ENCODE data around the gene FBXO2. TPM values are rescaled to one million over a fixed set of nuclear protein-coding genes. Genes with fewer than 3 reads are reported as not detected.

FBXO2 gene
- total and polyA plus RNA-seq, 9 of the 15 experiments (the other 6 are each of a cell fraction or from before 2014, with no cell fraction given): 0.04 to 1.9 (median 0.27) TPM

DNA sequence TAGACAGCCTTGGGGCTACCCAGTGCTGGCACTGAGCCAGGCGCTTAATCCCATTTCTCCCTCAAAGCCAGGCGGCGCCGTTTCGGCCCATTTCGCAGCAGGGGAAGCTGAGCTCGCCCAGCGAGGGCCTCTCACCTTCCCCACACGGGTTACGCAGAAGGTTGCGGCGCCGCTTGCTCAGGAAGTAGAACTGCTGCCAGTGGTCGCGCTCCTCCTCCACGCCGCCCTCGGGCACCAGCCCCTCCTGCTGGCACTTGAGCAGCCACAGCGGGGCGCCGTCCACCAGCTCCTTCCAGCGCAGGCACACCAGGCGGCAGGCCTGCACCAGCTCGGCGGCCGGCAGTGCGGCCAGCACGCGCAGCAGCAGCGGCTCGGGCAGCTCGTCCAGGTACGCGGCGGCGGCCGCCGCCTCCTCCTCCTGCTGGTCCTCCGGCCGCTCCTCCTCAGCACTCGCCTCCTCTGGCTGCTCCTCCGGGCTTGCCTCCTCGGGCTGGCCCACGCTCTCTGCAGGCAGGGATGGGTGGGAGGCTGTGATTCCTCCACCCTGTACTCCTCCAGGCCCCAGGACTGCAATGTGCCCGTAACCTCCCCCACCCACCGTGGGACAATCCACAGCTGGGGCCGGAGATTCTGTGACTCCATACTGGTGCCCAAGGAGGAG lies 3.8 kb downstream of the FBXO2 start (continued):
- no peak for TF ChIP-seq E4F1 (CRISPR knock-in tag; IDR thresholded peaks at IDR 0.05; ENCODE audit: borderline replicate concordance)
- TF ChIP-seq, protein P1, sequence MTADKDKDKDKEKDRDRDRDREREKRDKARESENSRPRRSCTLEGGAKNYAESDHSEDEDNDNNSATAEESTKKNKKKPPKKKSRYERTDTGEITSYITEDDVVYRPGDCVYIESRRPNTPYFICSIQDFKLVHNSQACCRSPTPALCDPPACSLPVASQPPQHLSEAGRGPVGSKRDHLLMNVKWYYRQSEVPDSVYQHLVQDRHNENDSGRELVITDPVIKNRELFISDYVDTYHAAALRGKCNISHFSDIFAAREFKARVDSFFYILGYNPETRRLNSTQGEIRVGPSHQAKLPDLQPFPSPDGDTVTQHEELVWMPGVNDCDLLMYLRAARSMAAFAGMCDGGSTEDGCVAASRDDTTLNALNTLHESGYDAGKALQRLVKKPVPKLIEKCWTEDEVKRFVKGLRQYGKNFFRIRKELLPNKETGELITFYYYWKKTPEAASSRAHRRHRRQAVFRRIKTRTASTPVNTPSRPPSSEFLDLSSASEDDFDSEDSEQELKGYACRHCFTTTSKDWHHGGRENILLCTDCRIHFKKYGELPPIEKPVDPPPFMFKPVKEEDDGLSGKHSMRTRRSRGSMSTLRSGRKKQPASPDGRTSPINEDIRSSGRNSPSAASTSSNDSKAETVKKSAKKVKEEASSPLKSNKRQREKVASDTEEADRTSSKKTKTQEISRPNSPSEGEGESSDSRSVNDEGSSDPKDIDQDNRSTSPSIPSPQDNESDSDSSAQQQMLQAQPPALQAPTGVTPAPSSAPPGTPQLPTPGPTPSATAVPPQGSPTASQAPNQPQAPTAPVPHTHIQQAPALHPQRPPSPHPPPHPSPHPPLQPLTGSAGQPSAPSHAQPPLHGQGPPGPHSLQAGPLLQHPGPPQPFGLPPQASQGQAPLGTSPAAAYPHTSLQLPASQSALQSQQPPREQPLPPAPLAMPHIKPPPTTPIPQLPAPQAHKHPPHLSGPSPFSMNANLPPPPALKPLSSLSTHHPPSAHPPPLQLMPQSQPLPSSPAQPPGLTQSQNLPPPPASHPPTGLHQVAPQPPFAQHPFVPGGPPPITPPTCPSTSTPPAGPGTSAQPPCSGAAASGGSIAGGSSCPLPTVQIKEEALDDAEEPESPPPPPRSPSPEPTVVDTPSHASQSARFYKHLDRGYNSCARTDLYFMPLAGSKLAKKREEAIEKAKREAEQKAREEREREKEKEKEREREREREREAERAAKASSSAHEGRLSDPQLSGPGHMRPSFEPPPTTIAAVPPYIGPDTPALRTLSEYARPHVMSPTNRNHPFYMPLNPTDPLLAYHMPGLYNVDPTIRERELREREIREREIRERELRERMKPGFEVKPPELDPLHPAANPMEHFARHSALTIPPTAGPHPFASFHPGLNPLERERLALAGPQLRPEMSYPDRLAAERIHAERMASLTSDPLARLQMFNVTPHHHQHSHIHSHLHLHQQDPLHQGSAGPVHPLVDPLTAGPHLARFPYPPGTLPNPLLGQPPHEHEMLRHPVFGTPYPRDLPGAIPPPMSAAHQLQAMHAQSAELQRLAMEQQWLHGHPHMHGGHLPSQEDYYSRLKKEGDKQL (CRISPR knock-in tag; IDR thresholded peaks at IDR 0.05; ENCODE audit: borderline replicate concordance): no peak
- TF ChIP-seq EZH2 (IDR thresholded peaks at IDR 0.05; ENCODE audit: borderline replicate concordance, low read depth, low read length): no peak
- no peak for TF ChIP-seq ZNF444 (CRISPR knock-in tag; IDR thresholded peaks at IDR 0.05)
- no peak for TF ChIP-seq ZBTB40 (IDR thresholded peaks at IDR 0.05)
- TF ChIP-seq ZBTB40 (CRISPR knock-in tag; IDR thresholded peaks at IDR 0.05): no peak
- TF ChIP-seq ZNF511 (CRISPR knock-in tag; IDR thresholded peaks at IDR 0.05): peak; percentile 57; the same call in 1 of the 2 replicates
- no peak for TF ChIP-seq HDAC6 (IDR thresholded peaks at IDR 0.05; ENCODE audit: low read depth, low read length)
- TF ChIP-seq HDAC1 (IDR thresholded peaks at IDR 0.05): no peak

Data from K562 (cell line).